ENCODE results near the gene LOXL1. TPM values are rescaled to one million over a fixed set of nuclear protein-coding genes. Genes with fewer than 3 reads are reported as not detected.

LOXL1 gene
- total and polyA plus RNA-seq, 3 experiments from 2014 or later: 1.3 to 3.1 (median 1.5) TPM

GRCh38 chr15:73983773-73984172 lies 57.5 kb downstream of the LOXL1 start:
- Histone ChIP-seq H3K4me1 (ENCODE audit: insufficient read depth, low read length) (no peaks in the 10 kb centered on the region), H3K36me3 (ENCODE audit: insufficient read depth, low read length) (no peaks in the 10 kb centered on the region), H3K9me3 (ENCODE audit: low read length) (no peaks in the 10 kb centered on the region), H3K27ac (ENCODE audit: low read depth, low read length) (no peak overlapping the region), H3K27me3 (ENCODE audit: insufficient read depth, low read length, poor library complexity, severe bottlenecking) (no peaks in the 10 kb centered on the region), H3K4me3 (ENCODE audit: low read length) (no peak overlapping the region)
- POLR2A ChIA-PET: no interaction called here
- Mint-ChIP-seq H3K36me3 (peaks cover 0 to 27% (median 13%) of the 10 kb centered on the region in 3 donors), H3K4me1 (peaks cover 6 to 8% (median 6%) of the 10 kb centered on the region in 3 donors), H3K27me3 (peaks cover 0 to 3% of the 10 kb centered on the region in 2 donors), H3K4me3 (no peak overlapping the region), H3K9me3 (no peaks in the 10 kb centered on the region), H3K27ac (no peak overlapping the region)
- CTCF ChIA-PET: interaction anchor here (0.8 to 1.0 kb wide), 2 partner anchors 8 to 18 kb away, joined by 3 to 4 read pairs; partner anchors contain the start of gene STOML1
- no peak for DNase-seq

- CTCF ChIA-PET: no interaction called here
- Mint-ChIP-seq H3K4me3 (no peak overlapping the region), H3K4me1 (peaks cover 6 to 8% (median 6%) of the 10 kb centered on the region in 3 donors), H3K27me3 (no peaks in the 10 kb centered on the region), H3K9me3 (no peaks in the 10 kb centered on the region), H3K36me3 (peaks cover 0 to 29% (median 13%) of the 10 kb centered on the region in 3 donors), H3K27ac (peak overlapping the region in 1 of 8 donors; percentile 53)
- Histone ChIP-seq H3K4me1 (ENCODE audit: insufficient read depth, low read length) (no peaks in the 10 kb centered on the region), H3K4me3 (ENCODE audit: low read length) (no peak overlapping the region), H3K27ac (ENCODE audit: low read depth, low read length) (no peak overlapping the region), H3K27me3 (ENCODE audit: insufficient read depth, low read length, poor library complexity, severe bottlenecking) (no peaks in the 10 kb centered on the region), H3K9me3 (ENCODE audit: low read length) (no peaks in the 10 kb centered on the region), H3K36me3 (ENCODE audit: insufficient read depth, low read length) (no peaks in the 10 kb centered on the region)
- DNase-seq: no peak
- POLR2A ChIA-PET: no interaction called here
Observed at GRCh38 chr15:73984208-73984979, 58.1 kb downstream of the LOXL1 start.

- H3K4me1 Mint-ChIP-seq: peaks cover 6 to 8% (median 6%) of the 10 kb centered on the region in 3 donors
Observed at GRCh38 chr15:73985101-73985873, 59.0 kb downstream of the LOXL1 start.

GRCh38 chr15:73986055-73986775 lies 60.0 kb downstream of the LOXL1 start:
- POLR2A ChIA-PET: no interaction called here
- Histone ChIP-seq H3K27me3 (ENCODE audit: insufficient read depth, low read length, poor library complexity, severe bottlenecking) (no peaks in the 10 kb centered on the region), H3K4me3 (ENCODE audit: low read length) (no peak overlapping the region), H3K36me3 (ENCODE audit: insufficient read depth, low read length) (no peaks in the 10 kb centered on the region), H3K27ac (ENCODE audit: low read depth, low read length) (no peak overlapping the region), H3K9me3 (ENCODE audit: low read length) (no peaks in the 10 kb centered on the region), H3K4me1 (ENCODE audit: insufficient read depth, low read length) (peaks cover 3% of the 10 kb centered on the region)
- Mint-ChIP-seq H3K36me3 (peaks cover 0 to 29% (median 13%) of the 10 kb centered on the region in 3 donors), H3K4me1 (peaks cover 8 to 13% (median 8%) of the 10 kb centered on the region in 3 donors), H3K27me3 (no peaks in the 10 kb centered on the region), H3K4me3 (no peak overlapping the region), H3K9me3 (no peaks in the 10 kb centered on the region), H3K27ac (peak overlapping the region in 2 of 8 donors; percentile 33 to 52)
- DNase-seq: no peak
- CTCF ChIA-PET: interaction anchor here (2.9 kb wide), 1 partner anchor 13 kb away, joined by 12 read pairs; no protein-coding TSS in a partner anchor

More at GRCh38 chr15:73985101-73985873, 59.0 kb downstream of the LOXL1 start:
- Histone ChIP-seq H3K9me3 (ENCODE audit: low read length) (no peaks in the 10 kb centered on the region), H3K36me3 (ENCODE audit: insufficient read depth, low read length) (no peaks in the 10 kb centered on the region), H3K27me3 (ENCODE audit: insufficient read depth, low read length, poor library complexity, severe bottlenecking) (no peaks in the 10 kb centered on the region), H3K27ac (ENCODE audit: low read depth, low read length) (no peak overlapping the region), H3K4me3 (ENCODE audit: low read length) (no peak overlapping the region), H3K4me1 (ENCODE audit: insufficient read depth, low read length) (no peaks in the 10 kb centered on the region)
- Mint-ChIP-seq H3K4me3 (no peak overlapping the region), H3K9me3 (no peaks in the 10 kb centered on the region), H3K27ac (no peak overlapping the region), H3K36me3 (peaks cover 0 to 29% (median 13%) of the 10 kb centered on the region in 3 donors), H3K27me3 (no peaks in the 10 kb centered on the region)
- CTCF ChIA-PET: no interaction called here
- DNase-seq: no peak
- POLR2A ChIA-PET: no interaction called here

GRCh38 chr15:73986776-73987056 lies 60.5 kb downstream of the LOXL1 start:
- DNase-seq: no peak
- ChIA-PET POLR2A (no interaction called here), CTCF (interaction anchor here (2.9 kb wide), 1 partner anchor 14 kb away, joined by 12 read pairs; no protein-coding TSS in a partner anchor)
- Mint-ChIP-seq H3K9me3 (no peaks in the 10 kb centered on the region), H3K36me3 (peaks cover 0 to 29% (median 13%) of the 10 kb centered on the region in 3 donors), H3K27ac (peak overlapping the region in 1 of 8 donors; percentile 74), H3K4me1 (peaks cover 9 to 15% (median 10%) of the 10 kb centered on the region in 3 donors), H3K4me3 (no peak overlapping the region), H3K27me3 (no peaks in the 10 kb centered on the region)
- Histone ChIP-seq H3K9me3 (ENCODE audit: low read length) (no peaks in the 10 kb centered on the region), H3K4me3 (ENCODE audit: low read length) (no peak overlapping the region), H3K27ac (ENCODE audit: low read depth, low read length) (no peak overlapping the region), H3K27me3 (ENCODE audit: insufficient read depth, low read length, poor library complexity, severe bottlenecking) (no peaks in the 10 kb centered on the region), H3K4me1 (ENCODE audit: insufficient read depth, low read length) (peaks cover 8% of the 10 kb centered on the region), H3K36me3 (ENCODE audit: insufficient read depth, low read length) (no peaks in the 10 kb centered on the region)

- no peaks in the 10 kb centered on the region for H3K9me3 Mint-ChIP-seq
- peaks cover 0 to 29% (median 13%) of the 10 kb centered on the region in 3 donors for H3K36me3 Mint-ChIP-seq
- DNase-seq: no peak
- peaks cover 9% of the 10 kb centered on the region for H3K4me1 ChIP-seq (ENCODE audit: insufficient read depth, low read length)
- ChIA-PET POLR2A (no interaction called here), CTCF (interaction anchor here (2.9 kb wide), 1 partner anchor 14 kb away, joined by 12 read pairs; no protein-coding TSS in a partner anchor)
- no peak overlapping the region for H3K27ac ChIP-seq (ENCODE audit: low read depth, low read length)
- peaks cover 5 to 13% (median 7%) of the 10 kb centered on the region in 3 donors for H3K4me1 Mint-ChIP-seq
- no peaks in the 10 kb centered on the region for H3K9me3 ChIP-seq (ENCODE audit: low read length)
- no peaks in the 10 kb centered on the region for H3K27me3 Mint-ChIP-seq
- peak overlapping the region in 1 of 7 donors; percentile 13 for H3K4me3 Mint-ChIP-seq
- H3K27ac Mint-ChIP-seq: peak overlapping the region in 3 of 8 donors; percentile 30 to 80 (median 75)
- no peak overlapping the region for H3K4me3 ChIP-seq (ENCODE audit: low read length)
- no peaks in the 10 kb centered on the region for H3K36me3 ChIP-seq (ENCODE audit: insufficient read depth, low read length)
- H3K27me3 ChIP-seq (ENCODE audit: insufficient read depth, low read length, poor library complexity, severe bottlenecking): no peaks in the 10 kb centered on the region
Observed at GRCh38 chr15:73987250-73987649, 61.0 kb downstream of the LOXL1 start.

- Mint-ChIP-seq H3K4me3 (peak overlapping the region in 1 of 7 donors; percentile 18), H3K9me3 (no peaks in the 10 kb centered on the region), H3K36me3 (peaks cover 0 to 27% (median 13%) of the 10 kb centered on the region in 3 donors), H3K4me1 (peaks cover 9 to 17% (median 14%) of the 10 kb centered on the region in 3 donors), H3K27ac (peak overlapping the region in 2 of 8 donors; percentile 30 to 75), H3K27me3 (no peaks in the 10 kb centered on the region)
- Histone ChIP-seq H3K4me1 (ENCODE audit: insufficient read depth, low read length) (peaks cover 15% of the 10 kb centered on the region), H3K36me3 (ENCODE audit: insufficient read depth, low read length) (no peaks in the 10 kb centered on the region), H3K27ac (ENCODE audit: low read depth, low read length) (no peak overlapping the region), H3K27me3 (ENCODE audit: insufficient read depth, low read length, poor library complexity, severe bottlenecking) (no peaks in the 10 kb centered on the region), H3K4me3 (ENCODE audit: low read length) (no peak overlapping the region), H3K9me3 (ENCODE audit: low read length) (no peaks in the 10 kb centered on the region)
- CTCF ChIA-PET: interaction anchor here (1.6 to 2.9 kb wide), 2 partner anchors 13 to 15 kb away, joined by 5 to 12 read pairs; no protein-coding TSS in a partner anchor
- POLR2A ChIA-PET: no interaction called here
- DNase-seq: no peak
Observed at GRCh38 chr15:73987681-73988444, 61.6 kb downstream of the LOXL1 start.
